DMS153 treated with DMSO at 0.1 percent for 48 hours (cell line): Measurements from ENCODE around the gene INPP4B.

Source experiments
- DNase-seq: peaks from one replicate; lab custom pipeline; 2025; ENCODE audit not compliant: unreplicated experiment; lab: John Stamatoyannopoulos, UW

INPP4B gene

GRCh38 chr4:142485452-142485851 lies 360.6 kb downstream of the INPP4B start:
- DNase-seq = no peak

GRCh38 chr4:142480244-142480643 lies 365.9 kb downstream of the INPP4B start:
- no peak for DNase-seq

GRCh38 chr4:142475663-142476062 lies 370.4 kb downstream of the INPP4B start:
- DNase-seq = no peak

- peak; percentile 97 for DNase-seq
Measured at GRCh38 chr4:142474398-142475087, 371.6 kb downstream of the INPP4B start.

GRCh38 chr4:142473960-142474338 lies 372.2 kb downstream of the INPP4B start:
- peak; percentile 75 for DNase-seq

- peak; percentile 75 for DNase-seq
Measured at GRCh38 chr4:142473218-142473959, 372.7 kb downstream of the INPP4B start.

- no peak for DNase-seq
Measured at GRCh38 chr4:142467088-142467487, 379.0 kb downstream of the INPP4B start.

GRCh38 chr4:142465526-142465925 lies 380.6 kb downstream of the INPP4B start:
- no peak for DNase-seq

GRCh38 chr4:142463206-142463605 lies 382.9 kb downstream of the INPP4B start:
- no peak for DNase-seq

- no peak for DNase-seq
Measured at GRCh38 chr4:142452161-142452855, 393.8 kb downstream of the INPP4B start.

GRCh38 chr4:142449771-142450373 lies 396.2 kb downstream of the INPP4B start:
- no peak for DNase-seq

- no peak for DNase-seq
Measured at GRCh38 chr4:142447009-142447408, 399.1 kb downstream of the INPP4B start.

- DNase-seq = no peak
Measured at GRCh38 chr4:142443469-142443868, 402.6 kb downstream of the INPP4B start.

GRCh38 chr4:142440093-142440492 lies 406.0 kb downstream of the INPP4B start:
- no peak for DNase-seq

GRCh38 chr4:142435599-142436235 lies 410.4 kb downstream of the INPP4B start:
- no peak for DNase-seq

- no peak for DNase-seq
Measured at GRCh38 chr4:142434519-142435224, 411.4 kb downstream of the INPP4B start.

GRCh38 chr4:142428715-142429114 lies 417.4 kb downstream of the INPP4B start:
- no peak for DNase-seq

- DNase-seq = no peak
Measured at GRCh38 chr4:142427456-142427855, 418.6 kb downstream of the INPP4B start.

- DNase-seq = no peak
Measured at GRCh38 chr4:142423861-142424260, 422.2 kb downstream of the INPP4B start.

- DNase-seq = no peak
Measured at GRCh38 chr4:142420311-142421095, 425.6 kb downstream of the INPP4B start.
